GM11168 (cell line): ENCODE measurements around the gene RNF213.
"Not testable (repeated sequence)": the region's sequence is repeated elsewhere in the genome, so short reads cannot be mapped to it uniquely, and the experiment has no call there.

Experiments used
- in situ Hi-C: fragments of 300-500 bp; cut with MboI; formaldehyde crosslinking; loops from one replicate; pipeline ENCODE4 v1.12.0; 2022; ENCODE audit warnings: low sequenced_read_pairs; ENCODE audit not compliant: unreplicated experiment

Gene RNF213

GRCh38 chr17:80313946-80314345, 53.3 kb downstream of the RNF213 start:
- in situ Hi-C loops: not testable (repeated sequence)

GRCh38 chr17:80315517-80316182, 55.0 kb downstream of the RNF213 start:
- in situ Hi-C loops: no loop called here

DNA sequence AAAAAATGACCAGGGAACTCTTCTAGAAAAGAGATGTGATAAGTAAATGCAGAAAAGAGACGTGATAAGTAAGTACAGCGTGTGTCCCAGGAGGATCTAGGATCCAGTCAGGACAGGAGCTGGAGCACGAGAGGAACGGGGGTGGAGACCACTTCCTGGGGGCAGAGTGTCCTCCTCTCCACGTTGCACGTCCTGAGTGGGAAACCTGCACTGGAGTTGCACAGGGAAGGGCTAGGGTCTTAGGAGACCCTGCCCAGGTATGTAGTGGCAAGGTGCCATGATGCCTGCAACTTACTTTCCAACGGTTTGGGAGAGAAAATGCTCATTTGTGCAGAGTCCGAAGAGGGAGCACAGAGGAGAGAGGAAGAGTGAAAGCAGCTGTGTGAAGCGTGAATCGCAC, 55.8 kb downstream of the RNF213 start:
- in situ Hi-C loops: no loop called here

GRCh38 chr17:80316927-80317705, 56.5 kb downstream of the RNF213 start:
- in situ Hi-C loops: no loop called here

DNA sequence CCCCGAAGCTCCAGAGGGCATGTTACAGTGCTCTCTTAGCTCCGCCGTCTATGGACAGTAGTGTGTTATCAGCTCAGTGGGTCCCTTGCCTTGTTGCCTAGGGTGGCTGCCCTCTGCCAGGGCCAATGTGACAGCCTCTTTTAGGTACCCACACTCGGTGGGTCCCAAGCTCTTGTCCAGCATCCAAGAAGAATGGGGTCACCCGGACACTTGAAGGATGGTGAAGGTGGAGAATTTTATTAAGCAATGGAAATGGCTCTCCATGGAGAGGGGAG, 57.0 kb downstream of the RNF213 start:
- in situ Hi-C loops: no loop called here

GRCh38 chr17:80318166-80318565, 57.5 kb downstream of the RNF213 start:
- in situ Hi-C loops: no loop called here

GRCh38 chr17:80319262-80319998, 58.8 kb downstream of the RNF213 start:
- in situ Hi-C loops: no loop called here

DNA sequence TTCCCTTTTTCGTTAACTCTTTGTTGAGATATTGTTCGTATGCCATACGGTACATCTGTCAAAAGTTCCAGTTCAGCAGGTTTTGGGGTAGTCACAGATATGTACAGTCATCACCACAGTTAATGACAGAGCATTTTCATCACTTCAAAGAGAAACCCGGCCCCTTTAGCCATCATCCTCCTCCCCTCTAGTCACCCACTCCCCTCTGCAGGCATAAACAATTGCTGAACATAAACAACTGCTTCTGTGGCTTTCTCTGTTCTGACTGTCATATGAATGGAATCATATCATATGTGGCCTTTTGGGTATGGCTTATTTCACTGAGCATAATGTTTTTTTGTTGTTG, 59.3 kb downstream of the RNF213 start:
- in situ Hi-C loops: no loop called here

DNA sequence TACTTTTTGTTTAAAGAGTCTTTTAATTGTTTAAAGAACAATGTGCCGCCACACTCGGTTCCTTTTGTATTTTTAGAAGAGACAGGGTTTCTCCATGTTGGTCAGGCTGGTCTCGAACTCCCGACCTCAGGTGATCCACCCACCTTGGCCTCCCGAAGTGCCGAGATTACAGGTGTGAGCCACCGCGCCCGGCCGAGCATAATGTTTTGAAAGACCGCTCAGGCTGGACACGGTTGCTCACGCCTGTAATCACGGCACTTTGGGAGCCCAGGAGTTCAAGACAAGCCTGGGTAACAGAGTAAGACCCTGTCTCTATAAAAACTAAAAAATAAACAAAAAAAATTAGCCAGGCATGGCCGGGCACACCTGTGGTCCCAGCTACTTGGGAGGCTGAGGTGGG, 59.8 kb downstream of the RNF213 start:
- in situ Hi-C loops: no loop called here

DNA sequence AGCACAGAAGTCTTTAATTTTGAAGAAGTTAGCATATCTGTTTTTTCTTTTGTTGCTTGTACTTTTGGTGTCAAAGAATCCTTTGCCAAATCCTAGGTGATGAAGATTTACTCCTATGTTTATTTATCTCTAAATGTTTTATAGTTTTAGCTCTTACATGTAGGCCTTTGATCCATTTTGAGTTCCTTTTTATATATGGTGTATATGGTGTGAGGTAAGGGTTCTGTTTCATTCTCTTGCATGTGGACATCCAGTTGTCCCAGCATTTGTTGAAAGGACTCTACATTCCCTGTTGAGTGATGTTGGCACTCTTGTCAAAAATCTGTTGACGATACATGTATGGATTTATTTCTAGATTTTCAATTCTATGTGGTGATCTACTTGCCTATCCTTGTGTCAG, 62.2 kb downstream of the RNF213 start:
- in situ Hi-C loops: no loop called here

DNA sequence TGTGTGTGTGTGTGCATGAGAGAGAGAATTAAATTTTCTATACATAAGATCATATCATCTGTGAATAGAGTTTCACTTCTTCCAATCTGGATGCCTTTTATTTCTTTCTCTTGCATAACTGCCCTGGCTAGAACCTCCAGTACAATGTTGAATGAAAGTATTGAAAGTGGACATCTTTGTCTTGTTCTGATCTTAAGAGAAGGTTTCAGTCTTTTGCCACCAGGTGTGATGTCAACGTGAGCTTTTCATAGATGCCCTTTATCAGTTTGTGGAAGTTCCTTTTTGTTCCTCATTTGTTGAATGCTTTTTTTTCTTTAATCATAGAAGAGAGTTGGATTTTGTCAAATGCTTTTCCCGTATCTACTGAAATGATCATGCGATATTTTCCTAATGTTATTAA, 63.3 kb downstream of the RNF213 start:
- in situ Hi-C loops: no loop called here

- in situ Hi-C loops: no loop called here
These were observed 66.9 kb downstream of the RNF213 start for GRCh38 chr17:80327518-80327917.

DNA sequence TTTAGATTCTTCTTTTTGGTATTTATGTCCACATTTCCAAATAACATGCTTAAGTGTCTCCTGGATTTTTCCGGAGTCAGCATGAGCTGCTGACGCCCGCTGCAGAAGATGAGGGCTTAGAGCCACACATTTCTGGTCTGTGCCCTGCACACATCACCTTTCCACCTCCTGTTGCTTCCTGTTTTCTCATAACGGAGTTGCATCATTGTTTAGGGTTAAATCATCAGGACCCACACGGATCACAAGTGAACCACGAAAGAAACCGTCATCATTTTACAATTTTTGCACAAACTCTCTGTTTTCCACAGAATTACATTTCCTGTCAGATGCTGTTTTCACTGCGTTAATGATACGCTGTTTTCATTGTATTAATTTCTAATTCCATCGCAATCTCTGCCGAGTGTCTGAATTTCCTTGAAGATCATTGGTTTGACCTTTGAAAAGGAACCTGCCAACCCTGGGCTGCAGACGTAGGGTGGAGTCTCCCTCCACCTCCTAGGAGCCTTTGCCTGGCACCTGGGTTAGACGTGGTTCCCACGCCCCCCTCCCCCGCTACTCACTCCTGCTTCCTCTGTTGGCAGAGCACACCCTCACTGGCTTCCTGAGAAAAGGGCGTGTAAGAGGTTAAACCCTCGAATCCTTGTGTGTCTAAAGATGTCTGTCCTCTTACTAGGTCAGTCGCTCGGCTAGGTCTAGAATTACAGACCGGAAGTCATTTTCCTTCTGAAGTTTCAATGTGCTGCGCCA, 68.2 kb downstream of the RNF213 start:
- in situ Hi-C loops: no loop called here

- in situ Hi-C loops: not testable (repeated sequence)
These were observed 68.8 kb downstream of the RNF213 start for GRCh38 chr17:80329421-80329820.

GRCh38 chr17:80330276-80330675, 69.6 kb downstream of the RNF213 start:
- in situ Hi-C loops: no loop called here

- in situ Hi-C loops: not testable (repeated sequence)
These were observed 70.3 kb downstream of the RNF213 start for GRCh38 chr17:80330938-80331337.

GRCh38 chr17:80331820-80332219, 71.2 kb downstream of the RNF213 start:
- in situ Hi-C loops: no loop called here

DNA sequence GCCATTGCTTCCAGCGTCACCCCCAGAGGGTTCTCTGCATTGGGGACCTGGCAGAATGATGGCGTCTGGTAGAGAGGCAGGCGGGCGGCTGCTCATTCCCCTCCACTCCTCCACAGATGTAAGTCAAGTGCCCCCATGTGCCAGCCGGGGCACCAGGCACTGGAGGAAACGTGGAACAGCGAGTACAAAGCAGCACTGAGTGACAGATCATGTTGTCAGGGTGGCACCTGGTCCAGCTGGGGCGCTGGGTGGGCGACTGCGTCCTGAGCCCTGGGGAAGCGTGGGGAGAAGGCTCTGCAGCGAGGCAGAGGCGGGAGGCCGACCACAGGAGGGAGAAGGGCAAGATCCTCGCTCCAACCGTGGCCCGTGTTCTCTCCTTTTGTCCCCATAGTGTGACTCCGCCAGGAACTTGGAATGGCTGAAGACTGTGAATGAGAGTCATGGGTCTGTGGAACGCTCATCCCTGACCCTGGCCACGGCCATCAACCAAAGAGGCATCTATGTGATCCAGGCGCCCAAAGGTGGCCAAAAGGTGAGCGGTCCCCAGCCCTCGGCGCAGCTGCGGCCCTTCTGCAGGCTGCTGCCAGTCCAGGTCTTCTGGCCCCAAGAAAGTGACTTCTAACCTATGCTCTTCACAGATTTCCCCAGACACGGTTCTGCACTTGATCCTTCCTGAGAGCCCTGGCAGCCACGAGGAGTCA, 76.7 kb downstream of the RNF213 start:
- in situ Hi-C loops: no loop called here

DNA sequence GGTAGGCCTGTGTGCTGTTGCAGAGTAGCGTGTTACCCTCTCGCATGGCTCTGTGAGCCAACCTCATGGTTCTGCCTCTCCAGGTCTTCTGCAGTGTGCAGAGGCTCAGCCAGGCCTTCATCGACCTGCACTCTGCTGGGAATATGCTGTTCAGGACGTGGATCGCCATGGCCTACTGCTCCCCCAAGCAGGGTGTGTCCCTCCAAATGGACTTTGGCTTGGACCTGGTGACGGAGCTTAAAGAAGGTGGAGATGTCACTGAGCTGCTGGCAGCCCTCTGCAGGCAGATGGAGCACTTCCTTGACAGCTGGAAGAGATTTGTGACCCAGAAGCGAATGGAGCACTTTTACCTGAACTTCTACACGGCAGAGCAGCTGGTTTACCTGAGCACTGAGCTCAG, 78.5 kb downstream of the RNF213 start:
- in situ Hi-C loops: no loop called here

DNA sequence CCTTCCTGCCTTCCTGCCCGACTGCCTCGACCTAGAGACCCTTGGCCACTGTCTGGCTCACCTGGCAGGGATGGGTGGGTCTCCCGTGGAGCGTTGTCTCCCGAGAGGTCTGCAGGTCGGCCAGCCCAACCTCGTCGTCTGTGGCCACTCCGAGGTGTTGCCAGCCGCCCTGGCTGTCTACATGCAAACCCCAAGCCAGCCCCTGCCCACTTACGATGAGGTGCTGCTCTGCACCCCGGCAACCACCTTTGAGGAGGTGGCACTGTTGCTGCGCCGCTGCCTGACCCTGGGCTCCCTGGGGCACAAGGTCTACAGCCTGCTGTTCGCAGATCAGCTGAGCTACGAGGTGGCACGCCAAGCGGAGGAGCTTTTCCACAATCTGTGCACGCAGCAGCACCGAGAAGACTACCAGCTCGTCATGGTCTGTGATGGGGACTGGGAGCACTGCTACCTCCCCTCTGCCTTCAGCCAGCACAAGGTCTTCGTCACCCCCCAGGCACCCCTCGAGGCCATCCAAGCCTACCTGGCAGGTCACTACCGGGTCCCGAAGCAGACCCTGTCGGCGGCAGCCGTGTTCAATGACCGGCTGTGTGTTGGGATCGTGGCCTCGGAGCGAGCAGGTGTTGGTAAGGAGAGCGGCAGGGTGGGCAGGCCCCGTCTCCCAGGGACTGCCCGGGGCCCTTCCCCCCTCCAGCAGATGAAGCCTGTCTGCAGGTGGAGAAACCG, 79.2 kb downstream of the RNF213 start:
- in situ Hi-C loops: no loop called here
